Neural cell (in vitro differentiated cells): ENCODE measurements around the gene AGBL3. TPM values are rescaled to one million over a fixed set of nuclear protein-coding genes. Genes with fewer than 3 reads are reported as not detected.

Experiments
- H2AFZ ChIP-seq: fragments of 200-600, 300-800 bp; sonication (generic), shearing (Covaris generic); 2 replicates; pipeline ENCODE4 v1.6.0; 2014; ENCODE audit warnings: low read depth, mild to moderate bottlenecking, antibody characterized with exemption, low read length, moderate library complexity
- H3F3A ChIP-seq: fragments of 200-600 bp; shearing (Covaris generic); 2 replicates; pipeline ENCODE4 v1.6.1; 2016; ENCODE audit warnings: mild to moderate bottlenecking, moderate library complexity, mixed read lengths, antibody characterized with exemption, low read length; ENCODE audit not compliant: insufficient read depth, poor library complexity, severe bottlenecking
- H3K27ac ChIP-seq: fragments of 200-600, 300-800 bp; sonication (generic), shearing (Covaris generic); 2 replicates; pipeline ENCODE4 v1.5.1; 2014; ENCODE audit warnings: mild to moderate bottlenecking, low read length, moderate library complexity
- H3K27me3 ChIP-seq: fragments of 300-800, 200-600 bp; sonication (generic), shearing (Covaris generic); 2 replicates; pipeline ENCODE4 v1.6.0; 2014; ENCODE audit warnings: mild to moderate bottlenecking, low read depth, low read length, moderate library complexity; ENCODE audit not compliant: insufficient read depth
- H3K36me3 ChIP-seq: fragments of 300-800, 200-600 bp; sonication (generic), shearing (Covaris generic); 2 replicates; pipeline ENCODE4 v1.5.1; 2014; ENCODE audit warnings: mild to moderate bottlenecking, antibody characterized with exemption, low read length, moderate library complexity; ENCODE audit not compliant: insufficient read depth
- H3K4me2 ChIP-seq: fragments of 300-800, 200-600 bp; sonication (generic), shearing (Covaris generic); 2 replicates; pipeline ENCODE4 v1.6.0; 2014; ENCODE audit warnings: mild to moderate bottlenecking, low read length
- H3K4me3 ChIP-seq: fragments of 300-800, 200-600 bp; sonication (generic), shearing (Covaris generic); 2 replicates; pipeline ENCODE4 v1.5.1; 2014; ENCODE audit warnings: mild to moderate bottlenecking, low read length, moderate library complexity
- H3K79me2 ChIP-seq: fragments of 200-600 bp; shearing (Covaris generic); replicated peaks from 2 replicates; pipeline ENCODE4 v1.6.0; 2014; ENCODE audit warnings: mild to moderate bottlenecking, low read length, moderate library complexity; ENCODE audit not compliant: insufficient read depth
- H3K9ac ChIP-seq: fragments of 300-800, 200-600 bp; sonication (generic), shearing (Covaris generic); 2 replicates; pipeline ENCODE4 v1.6.1; 2016; ENCODE audit warnings: mild to moderate bottlenecking, low read length, mixed read lengths
- H3K9me2 ChIP-seq: fragments of 200-600 bp; shearing (Covaris generic); 2 replicates; pipeline ENCODE4 v1.6.1; 2016; ENCODE audit warnings: mild to moderate bottlenecking, low read length, mixed read lengths; ENCODE audit not compliant: insufficient read depth
- H3K9me3 ChIP-seq: fragments of 200-600, 300-800 bp; sonication (generic), shearing (Covaris generic); 2 replicates; pipeline ENCODE4 v1.6.1; 2016; ENCODE audit warnings: mild to moderate bottlenecking, mixed run types, low read length, moderate library complexity, mixed read lengths
- H4K20me1 ChIP-seq: fragments of 200-600 bp; shearing (Covaris generic); 2 replicates; pipeline ENCODE4 v1.6.1; 2016; ENCODE audit warnings: mild to moderate bottlenecking, mixed run types; ENCODE audit not compliant: insufficient read depth
- CTCF ChIP-seq: fragments of 450-650 bp; IDR thresholded peaks from 2 replicates; pipeline ENCODE4 v1.5.1; 2014; ENCODE audit warnings: antibody characterized with exemption, mild to moderate bottlenecking, moderate library complexity; ENCODE audit not compliant: poor library complexity, severe bottlenecking
- EP300 ChIP-seq: fragments of 450-650 bp; conservative IDR thresholded peaks from 2 replicates; pipeline ENCODE4 v1.6.1; 2014; ENCODE audit warnings: antibody characterized with exemption, mild to moderate bottlenecking, moderate library complexity; ENCODE audit not compliant: poor library complexity, severe bottlenecking
- EZH2 ChIP-seq: fragments of 200-600, 300-800 bp; shearing (Covaris generic), sonication (generic); IDR thresholded peaks from 2 replicates; pipeline ENCODE4 v1.6.1; 2014; ENCODE audit warnings: antibody characterized with exemption, low read length, borderline replicate concordance, mild to moderate bottlenecking; ENCODE audit not compliant: insufficient read depth, poor library complexity, severe bottlenecking
- MXI1 ChIP-seq: fragments of 450-650 bp; conservative IDR thresholded peaks from 2 replicates; pipeline ENCODE4 v1.6.1; 2014; ENCODE audit warnings: antibody characterized with exemption, mild to moderate bottlenecking; ENCODE audit not compliant: poor library complexity, severe bottlenecking
- POLR2AphosphoS5 ChIP-seq: IDR thresholded peaks from 2 replicates; pipeline ENCODE4 v1.6.1; 2012
- RAD21 ChIP-seq: fragments of 450-650 bp; conservative IDR thresholded peaks from 2 replicates; pipeline ENCODE4 v1.6.1; 2014; ENCODE audit warnings: antibody characterized with exemption, mild to moderate bottlenecking, moderate library complexity
- REST ChIP-seq: IDR thresholded peaks from 2 replicates; pipeline ENCODE4 v1.6.1; 2012; ENCODE audit warnings: borderline replicate concordance
- SMC3 ChIP-seq: fragments of 450-650 bp; conservative IDR thresholded peaks from 2 replicates; pipeline ENCODE4 v1.6.1; 2014; ENCODE audit warnings: antibody characterized with exemption, mild to moderate bottlenecking, moderate library complexity; ENCODE audit not compliant: poor library complexity
- TAF1 ChIP-seq: IDR thresholded peaks from 2 replicates; pipeline ENCODE4 v1.6.1; 2012; ENCODE audit warnings: low read depth
- polyA plus RNA-seq: library from polyadenylated mRNA; depleted of rRNA; stranded (reverse); fragments of >200 nt; gene quantifications from 2 replicates; pipeline ENCODE4 v1.2.3, GENCODE V29; 2014

AGBL3 gene
- polyA plus RNA-seq, 1 donor from 2014 or later, result 9.5 TPM

- H3K27me3 ChIP-seq, result no peaks in the 10 kb centered on the region
- TF ChIP-seq EZH2 (no peak), REST (no peak), RAD21 (no peak), CTCF (no peak), MXI1 (no peak), POLR2AphosphoS5 (no peak), EP300 (no peak), SMC3 (no peak), TAF1 (no peak)
- H3K27ac ChIP-seq, result no peak overlapping the region
- no peaks in the 10 kb centered on the region for H3K9me2 ChIP-seq
- H2AFZ ChIP-seq, result no peak overlapping the region
- H3K4me2 ChIP-seq, result no peak overlapping the region
- H3F3A ChIP-seq, result no peaks in the 10 kb centered on the region
- H3K36me3 ChIP-seq, result peaks cover 6% of the 10 kb centered on the region
- H3K4me3 ChIP-seq, result no peak overlapping the region
- no peaks in the 10 kb centered on the region for H4K20me1 ChIP-seq
- H3K79me2 ChIP-seq, result no peaks in the 10 kb centered on the region
- no peaks in the 10 kb centered on the region for H3K9me3 ChIP-seq
- no peak overlapping the region for H3K9ac ChIP-seq
Measured at GRCh38 chr7:134949171-134949570, 37.1 kb upstream of the AGBL3 start.

- Histone ChIP-seq H2AFZ (no peak overlapping the region), H3K4me2 (no peak overlapping the region), H3K4me3 (no peak overlapping the region), H3K79me2 (no peaks in the 10 kb centered on the region), H3K27ac (no peak overlapping the region), H3K9me2 (no peaks in the 10 kb centered on the region), H3K27me3 (no peaks in the 10 kb centered on the region), H3K9me3 (peaks cover 6% of the 10 kb centered on the region), H3K36me3 (peaks cover 6% of the 10 kb centered on the region), H3K9ac (no peak overlapping the region), H4K20me1 (no peaks in the 10 kb centered on the region), H3F3A (no peaks in the 10 kb centered on the region)
- TF ChIP-seq CTCF, result peak; percentile 74
- peak; percentile 78 for TF ChIP-seq RAD21
- no peak for TF ChIP-seq EZH2
- peak; percentile 80 for TF ChIP-seq SMC3
Measured at GRCh38 chr7:134954197-134955082, 31.9 kb upstream of the AGBL3 start.
